Measurements from ENCODE around the gene CEP85L.
A peak's percentile ranks its signal among the peaks of the same experiment; 100 is the strongest.

Gene CEP85L

GRCh38 chr6:118544105-118544504, 107.3 kb downstream of the CEP85L start:
- ATAC-seq, result no peak

DNA sequence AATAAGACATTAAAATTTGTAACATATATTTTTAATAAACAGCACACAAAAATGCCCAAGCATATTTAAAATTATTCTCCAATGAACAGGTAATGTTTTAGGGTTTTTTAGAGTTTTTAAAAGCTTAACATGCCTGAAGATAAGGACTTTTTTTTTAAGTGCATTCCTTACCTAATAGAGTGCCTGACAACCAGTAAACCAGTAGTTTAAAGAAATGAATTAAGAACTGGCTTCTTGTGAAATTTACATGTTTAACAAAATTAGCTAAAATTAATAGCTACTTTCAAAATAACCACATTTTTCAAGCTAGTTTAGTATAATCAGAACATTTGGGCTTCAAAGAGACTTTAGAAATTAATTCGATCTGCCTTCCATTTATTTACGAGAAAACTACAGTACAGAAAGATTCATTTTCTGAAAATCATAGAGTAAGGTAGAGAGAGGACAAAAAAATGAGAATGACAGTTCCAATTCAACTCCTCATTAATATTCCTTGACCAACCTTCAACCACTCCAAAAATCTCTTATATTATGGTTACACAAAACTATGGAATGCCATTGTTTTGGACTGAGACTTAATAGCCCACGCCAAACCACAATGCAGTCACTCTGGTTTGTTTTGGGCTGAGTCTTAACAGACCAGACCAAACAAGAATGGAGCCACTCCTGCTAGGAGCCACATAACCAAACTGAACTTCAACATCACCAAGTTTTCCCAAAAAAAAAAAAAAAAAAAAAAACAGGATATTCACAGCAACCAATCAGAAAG, 109.0 kb downstream of the CEP85L start:
- TF ChIP-seq TCF4 (CRISPR knock-in tag; IDR thresholded peaks at IDR 0.05; ENCODE audit: borderline replicate concordance), result no peak
- TF ChIP-seq ISL1 (CRISPR knock-in tag; IDR thresholded peaks at IDR 0.05), result peak; percentile 66
- peak; percentile 82 for ATAC-seq

More at GRCh38 chr6:118544105-118544504, 107.3 kb downstream of the CEP85L start:
- no peak for TF ChIP-seq OSR1 (CRISPR knock-in tag; IDR thresholded peaks at IDR 0.05)
- TF ChIP-seq SNAI2 (CRISPR knock-in tag; IDR thresholded peaks at IDR 0.05), result no peak
- TF ChIP-seq CSRNP3 (CRISPR knock-in tag; IDR thresholded peaks at IDR 0.05), result no peak

DNA sequence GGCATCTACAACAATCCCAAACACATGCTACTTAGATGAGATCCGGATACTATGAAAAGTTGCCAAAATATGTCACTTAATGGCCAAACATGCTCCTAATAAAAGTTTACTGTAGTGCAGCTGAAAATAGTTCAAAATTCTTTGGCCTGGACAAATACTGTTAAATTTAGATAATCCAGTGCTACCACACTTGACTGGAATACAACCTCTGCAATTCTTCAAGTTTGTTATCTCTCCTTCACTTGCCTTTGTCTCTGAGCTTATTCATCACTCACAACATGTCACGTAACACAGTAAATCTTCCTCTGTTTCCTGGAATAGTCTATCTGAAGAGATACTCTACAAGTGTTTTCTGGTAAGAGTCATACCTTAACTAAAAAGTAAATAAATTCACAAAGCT, 113.8 kb downstream of the CEP85L start:
- peak; percentile 69; the same call in 1 of the 2 replicates for TF ChIP-seq CSDC2 (CRISPR knock-in tag; IDR thresholded peaks at IDR 0.05)
- TF ChIP-seq ESRRG (CRISPR knock-in tag; IDR thresholded peaks at IDR 0.05), result no peak; the same call in 1 of the 2 replicates
- TF ChIP-seq OSR1 (CRISPR knock-in tag; IDR thresholded peaks at IDR 0.05), result no peak
- TF ChIP-seq ZNF8 (CRISPR knock-in tag; IDR thresholded peaks at IDR 0.05), result no peak
- 0 out of 2 replicates have a peak, but pooled peaks have one; percentile 21 for TF ChIP-seq GLIS3 (CRISPR knock-in tag; IDR thresholded peaks at IDR 0.05)
- TF ChIP-seq POU6F1 (CRISPR knock-in tag; IDR thresholded peaks at IDR 0.05; ENCODE audit: borderline replicate concordance, low read depth), result 0 out of 2 replicates have a peak, but pooled peaks have one; percentile 51
- TF ChIP-seq SNAI2 (CRISPR knock-in tag; IDR thresholded peaks at IDR 0.05), result 0 out of 2 replicates have a peak, but pooled peaks have one; percentile 33
- peak; percentile 96 for TF ChIP-seq ISL1 (CRISPR knock-in tag; IDR thresholded peaks at IDR 0.05)
- TF ChIP-seq, protein P1, sequence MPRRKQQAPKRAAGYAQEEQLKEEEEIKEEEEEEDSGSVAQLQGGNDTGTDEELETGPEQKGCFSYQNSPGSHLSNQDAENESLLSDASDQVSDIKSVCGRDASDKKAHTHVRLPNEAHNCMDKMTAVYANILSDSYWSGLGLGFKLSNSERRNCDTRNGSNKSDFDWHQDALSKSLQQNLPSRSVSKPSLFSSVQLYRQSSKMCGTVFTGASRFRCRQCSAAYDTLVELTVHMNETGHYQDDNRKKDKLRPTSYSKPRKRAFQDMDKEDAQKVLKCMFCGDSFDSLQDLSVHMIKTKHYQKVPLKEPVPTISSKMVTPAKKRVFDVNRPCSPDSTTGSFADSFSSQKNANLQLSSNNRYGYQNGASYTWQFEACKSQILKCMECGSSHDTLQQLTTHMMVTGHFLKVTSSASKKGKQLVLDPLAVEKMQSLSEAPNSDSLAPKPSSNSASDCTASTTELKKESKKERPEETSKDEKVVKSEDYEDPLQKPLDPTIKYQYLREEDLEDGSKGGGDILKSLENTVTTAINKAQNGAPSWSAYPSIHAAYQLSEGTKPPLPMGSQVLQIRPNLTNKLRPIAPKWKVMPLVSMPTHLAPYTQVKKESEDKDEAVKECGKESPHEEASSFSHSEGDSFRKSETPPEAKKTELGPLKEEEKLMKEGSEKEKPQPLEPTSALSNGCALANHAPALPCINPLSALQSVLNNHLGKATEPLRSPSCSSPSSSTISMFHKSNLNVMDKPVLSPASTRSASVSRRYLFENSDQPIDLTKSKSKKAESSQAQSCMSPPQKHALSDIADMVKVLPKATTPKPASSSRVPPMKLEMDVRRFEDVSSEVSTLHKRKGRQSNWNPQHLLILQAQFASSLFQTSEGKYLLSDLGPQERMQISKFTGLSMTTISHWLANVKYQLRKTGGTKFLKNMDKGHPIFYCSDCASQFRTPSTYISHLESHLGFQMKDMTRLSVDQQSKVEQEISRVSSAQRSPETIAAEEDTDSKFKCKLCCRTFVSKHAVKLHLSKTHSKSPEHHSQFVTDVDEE (CRISPR knock-in tag; IDR thresholded peaks at IDR 0.05), result peak; percentile 71; the same call in 1 of the 2 replicates
- TF ChIP-seq CREB5 (CRISPR knock-in tag; IDR thresholded peaks at IDR 0.05; ENCODE audit: low read depth), result peak; percentile 42; the same call in 1 of the 2 replicates
- TF ChIP-seq CSRNP3 (CRISPR knock-in tag; IDR thresholded peaks at IDR 0.05), result peak; percentile 52; the same call in 1 of the 2 replicates
- TF ChIP-seq TCF4 (CRISPR knock-in tag; IDR thresholded peaks at IDR 0.05; ENCODE audit: borderline replicate concordance), result peak; percentile 33; the same call in 1 of the 2 replicates
- TF ChIP-seq ARNTL (CRISPR knock-in tag; IDR thresholded peaks at IDR 0.05; ENCODE audit: borderline replicate concordance, low read depth), result no peak
- no peak for TF ChIP-seq RARB (CRISPR knock-in tag; IDR thresholded peaks at IDR 0.05)
- no peak for TF ChIP-seq ZFP30 (CRISPR knock-in tag; IDR thresholded peaks at IDR 0.05)
- no peak for TF ChIP-seq BACH2 (CRISPR knock-in tag; IDR thresholded peaks at IDR 0.05; ENCODE audit: borderline replicate concordance)
- peak; percentile 59; the same call in 1 of the 2 replicates for TF ChIP-seq TOX (CRISPR knock-in tag; IDR thresholded peaks at IDR 0.05; ENCODE audit: borderline replicate concordance)
- TF ChIP-seq ZFP3 (CRISPR knock-in tag; IDR thresholded peaks at IDR 0.05), result 0 out of 2 replicates have a peak, but pooled peaks have one; percentile 23
- peak; percentile 54 for ATAC-seq
